Ishikawa (cell line): ENCODE results near the gene TEAD1.

Source experiments
- CEBPB ChIP-seq: IDR thresholded peaks from 2 replicates; pipeline ENCODE4 v1.6.1; 2012
- CREB1 ChIP-seq: IDR thresholded peaks from 2 replicates; pipeline ENCODE4 v1.6.1; 2012; ENCODE audit warnings: low read depth
- EGR1 ChIP-seq: IDR thresholded peaks from 2 replicates; pipeline ENCODE4 v1.6.1; 2012
- EP300 ChIP-seq: IDR thresholded peaks from 2 replicates; pipeline ENCODE4 v1.6.1; 2012; ENCODE audit warnings: borderline replicate concordance
- FOXM1 ChIP-seq: IDR thresholded peaks from 2 replicates; pipeline ENCODE4 v1.6.1; 2012; ENCODE audit warnings: low read depth, borderline replicate concordance
- MAX ChIP-seq: IDR thresholded peaks from 2 replicates; pipeline ENCODE4 v1.6.1; 2012
- NFIC ChIP-seq: IDR thresholded peaks from 2 replicates; pipeline ENCODE4 v1.6.1; 2012
- RAD21 ChIP-seq: IDR thresholded peaks from 2 replicates; pipeline ENCODE4 v1.6.1; 2012; ENCODE audit warnings: low read depth
- TAF1 ChIP-seq: IDR thresholded peaks from 2 replicates; pipeline ENCODE4 v1.6.1; 2012; ENCODE audit warnings: low read depth, mild to moderate bottlenecking
- TCF12 ChIP-seq: IDR thresholded peaks from 2 replicates; pipeline ENCODE4 v1.6.1; 2012; ENCODE audit warnings: low read depth
- TEAD4 ChIP-seq: IDR thresholded peaks from 2 replicates; pipeline ENCODE4 v1.6.1; 2012
- YY1 ChIP-seq: IDR thresholded peaks from 2 replicates; pipeline ENCODE4 v1.6.1; 2012; ENCODE audit warnings: low read depth
- TF ChIP-seq, protein P1 (sequence below): IDR thresholded peaks from 2 replicates; pipeline ENCODE4 v1.6.1; 2012
- TF ChIP-seq, protein P2 (sequence below): IDR thresholded peaks from 2 replicates; pipeline ENCODE4 v1.6.1; 2012; ENCODE audit warnings: low read depth, mild to moderate bottlenecking

DNA sequence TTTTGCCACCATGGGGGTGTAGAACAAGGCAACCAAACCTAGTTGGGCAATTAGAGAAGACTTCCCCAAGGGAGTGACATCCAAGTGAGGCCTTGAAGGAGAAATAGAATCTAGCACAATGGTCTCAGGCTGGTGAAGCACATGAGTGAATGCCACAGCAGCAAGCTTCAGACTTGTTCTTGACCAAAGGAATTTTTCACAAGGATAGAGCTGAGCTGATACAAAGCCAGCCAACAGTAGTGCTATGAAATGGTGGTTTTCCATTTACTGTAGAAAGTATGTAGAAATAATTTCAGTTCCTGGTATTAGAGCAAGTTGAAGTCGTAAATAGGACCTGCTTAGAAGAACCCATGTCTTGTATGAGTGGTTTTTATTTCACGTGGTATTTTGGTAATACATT, 186.6 kb downstream of the TEAD1 start:
- TF ChIP-seq FOXM1 (no peak), YY1 (no peak), TAF1 (no peak), TCF12 (no peak), RAD21 (no peak), TEAD4 (no peak), CREB1 (no peak), EP300 (no peak), MAX (no peak), CEBPB (no peak), NFIC (no peak), EGR1 (no peak)
- TF ChIP-seq, protein P1, sequence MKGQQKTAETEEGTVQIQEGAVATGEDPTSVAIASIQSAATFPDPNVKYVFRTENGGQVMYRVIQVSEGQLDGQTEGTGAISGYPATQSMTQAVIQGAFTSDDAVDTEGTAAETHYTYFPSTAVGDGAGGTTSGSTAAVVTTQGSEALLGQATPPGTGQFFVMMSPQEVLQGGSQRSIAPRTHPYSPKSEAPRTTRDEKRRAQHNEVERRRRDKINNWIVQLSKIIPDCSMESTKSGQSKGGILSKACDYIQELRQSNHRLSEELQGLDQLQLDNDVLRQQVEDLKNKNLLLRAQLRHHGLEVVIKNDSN, result no peak
- TF ChIP-seq, protein P2, sequence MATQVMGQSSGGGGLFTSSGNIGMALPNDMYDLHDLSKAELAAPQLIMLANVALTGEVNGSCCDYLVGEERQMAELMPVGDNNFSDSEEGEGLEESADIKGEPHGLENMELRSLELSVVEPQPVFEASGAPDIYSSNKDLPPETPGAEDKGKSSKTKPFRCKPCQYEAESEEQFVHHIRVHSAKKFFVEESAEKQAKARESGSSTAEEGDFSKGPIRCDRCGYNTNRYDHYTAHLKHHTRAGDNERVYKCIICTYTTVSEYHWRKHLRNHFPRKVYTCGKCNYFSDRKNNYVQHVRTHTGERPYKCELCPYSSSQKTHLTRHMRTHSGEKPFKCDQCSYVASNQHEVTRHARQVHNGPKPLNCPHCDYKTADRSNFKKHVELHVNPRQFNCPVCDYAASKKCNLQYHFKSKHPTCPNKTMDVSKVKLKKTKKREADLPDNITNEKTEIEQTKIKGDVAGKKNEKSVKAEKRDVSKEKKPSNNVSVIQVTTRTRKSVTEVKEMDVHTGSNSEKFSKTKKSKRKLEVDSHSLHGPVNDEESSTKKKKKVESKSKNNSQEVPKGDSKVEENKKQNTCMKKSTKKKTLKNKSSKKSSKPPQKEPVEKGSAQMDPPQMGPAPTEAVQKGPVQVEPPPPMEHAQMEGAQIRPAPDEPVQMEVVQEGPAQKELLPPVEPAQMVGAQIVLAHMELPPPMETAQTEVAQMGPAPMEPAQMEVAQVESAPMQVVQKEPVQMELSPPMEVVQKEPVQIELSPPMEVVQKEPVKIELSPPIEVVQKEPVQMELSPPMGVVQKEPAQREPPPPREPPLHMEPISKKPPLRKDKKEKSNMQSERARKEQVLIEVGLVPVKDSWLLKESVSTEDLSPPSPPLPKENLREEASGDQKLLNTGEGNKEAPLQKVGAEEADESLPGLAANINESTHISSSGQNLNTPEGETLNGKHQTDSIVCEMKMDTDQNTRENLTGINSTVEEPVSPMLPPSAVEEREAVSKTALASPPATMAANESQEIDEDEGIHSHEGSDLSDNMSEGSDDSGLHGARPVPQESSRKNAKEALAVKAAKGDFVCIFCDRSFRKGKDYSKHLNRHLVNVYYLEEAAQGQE, result no peak
